ENCODE data around the gene ABL2.
"Not testable (repeated sequence)": the region's sequence is repeated elsewhere in the genome, so short reads cannot be mapped to it uniquely, and the experiment has no call there.

ABL2 gene

GRCh38 chr1:179213317-179213716 lies 16.2 kb downstream of the ABL2 start:
- not testable (repeated sequence) for DNase-seq

- DNase-seq = no peak
Observed at GRCh38 chr1:179208681-179209477, 20.6 kb downstream of the ABL2 start.

- no peak for DNase-seq
Observed at GRCh38 chr1:179206812-179207211, 22.7 kb downstream of the ABL2 start.

- no peak for DNase-seq
Observed at GRCh38 chr1:179205284-179205683, 24.2 kb downstream of the ABL2 start.

- DNase-seq = no peak
Observed at GRCh38 chr1:179202161-179202560, 27.3 kb downstream of the ABL2 start.

GRCh38 chr1:179200586-179200985 lies 28.9 kb downstream of the ABL2 start:
- no peak for DNase-seq

- DNase-seq = no peak
Observed at GRCh38 chr1:179197690-179198297, 31.7 kb downstream of the ABL2 start.

- DNase-seq = not testable (repeated sequence)
Observed at GRCh38 chr1:179195857-179196256, 33.6 kb downstream of the ABL2 start.

- DNase-seq = no peak
Observed at GRCh38 chr1:179195376-179195775, 34.1 kb downstream of the ABL2 start.

- DNase-seq = no peak
Observed at GRCh38 chr1:179194068-179194537, 35.4 kb downstream of the ABL2 start.

GRCh38 chr1:179190861-179191260 lies 38.6 kb downstream of the ABL2 start:
- DNase-seq = peak in 1 of 5 donors; percentile 26

GRCh38 chr1:179187735-179188471 lies 41.6 kb downstream of the ABL2 start:
- no peak for DNase-seq

- no peak for DNase-seq
Observed at GRCh38 chr1:179187043-179187442, 42.4 kb downstream of the ABL2 start.

- DNase-seq = no peak
Observed at GRCh38 chr1:179184403-179184802, 45.1 kb downstream of the ABL2 start.

- no peak for DNase-seq
Observed at GRCh38 chr1:179183857-179184256, 45.6 kb downstream of the ABL2 start.

GRCh38 chr1:179178950-179179349 lies 50.5 kb downstream of the ABL2 start:
- no peak for DNase-seq

GRCh38 chr1:179178183-179178582 lies 51.3 kb downstream of the ABL2 start:
- DNase-seq = no peak

GRCh38 chr1:179177615-179178014 lies 51.9 kb downstream of the ABL2 start:
- no peak for DNase-seq

GRCh38 chr1:179177182-179177581 lies 52.3 kb downstream of the ABL2 start:
- DNase-seq = no peak

GRCh38 chr1:179175011-179175841 lies 54.3 kb downstream of the ABL2 start:
- no peak for DNase-seq

- DNase-seq = not testable (repeated sequence)
Observed at GRCh38 chr1:179170468-179170770, 59.1 kb downstream of the ABL2 start.

- no peak for DNase-seq
Observed at GRCh38 chr1:179169616-179170467, 59.6 kb downstream of the ABL2 start.
